Measurements from ENCODE around the gene ZNF678.

DNA sequence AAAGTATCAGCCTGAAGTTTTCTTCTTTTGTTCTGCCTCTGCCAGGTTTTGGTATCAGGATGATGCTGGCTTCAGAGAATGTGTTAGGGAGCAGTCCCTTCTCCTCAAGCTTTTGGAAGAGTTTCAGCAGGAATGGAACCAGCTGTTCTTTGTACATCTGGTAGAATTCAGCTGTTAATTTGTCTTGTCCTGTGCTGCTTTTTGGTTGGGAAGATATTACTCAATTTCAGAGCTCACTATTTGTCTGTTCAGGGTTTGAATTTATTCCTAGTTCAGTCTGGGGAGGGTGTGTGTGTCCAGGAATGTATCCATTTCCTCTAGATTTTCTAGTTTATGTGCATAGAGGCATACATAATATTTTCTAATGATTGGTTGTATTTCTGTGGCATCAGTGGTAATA, 12.8 kb downstream of the ZNF678 start:
- TF ChIP-seq, protein P1, sequence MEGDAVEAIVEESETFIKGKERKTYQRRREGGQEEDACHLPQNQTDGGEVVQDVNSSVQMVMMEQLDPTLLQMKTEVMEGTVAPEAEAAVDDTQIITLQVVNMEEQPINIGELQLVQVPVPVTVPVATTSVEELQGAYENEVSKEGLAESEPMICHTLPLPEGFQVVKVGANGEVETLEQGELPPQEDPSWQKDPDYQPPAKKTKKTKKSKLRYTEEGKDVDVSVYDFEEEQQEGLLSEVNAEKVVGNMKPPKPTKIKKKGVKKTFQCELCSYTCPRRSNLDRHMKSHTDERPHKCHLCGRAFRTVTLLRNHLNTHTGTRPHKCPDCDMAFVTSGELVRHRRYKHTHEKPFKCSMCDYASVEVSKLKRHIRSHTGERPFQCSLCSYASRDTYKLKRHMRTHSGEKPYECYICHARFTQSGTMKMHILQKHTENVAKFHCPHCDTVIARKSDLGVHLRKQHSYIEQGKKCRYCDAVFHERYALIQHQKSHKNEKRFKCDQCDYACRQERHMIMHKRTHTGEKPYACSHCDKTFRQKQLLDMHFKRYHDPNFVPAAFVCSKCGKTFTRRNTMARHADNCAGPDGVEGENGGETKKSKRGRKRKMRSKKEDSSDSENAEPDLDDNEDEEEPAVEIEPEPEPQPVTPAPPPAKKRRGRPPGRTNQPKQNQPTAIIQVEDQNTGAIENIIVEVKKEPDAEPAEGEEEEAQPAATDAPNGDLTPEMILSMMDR (IDR thresholded peaks at IDR 0.05; ENCODE audit: low read depth, low read length, poor library complexity, severe bottlenecking), result no peak
- TF ChIP-seq EZH2phosphoT487 (IDR thresholded peaks at IDR 0.05; ENCODE audit: borderline replicate concordance, low read length), result no peak

Data from DOHH2 (cell line).